B cell (primary cell): ENCODE measurements around the gene TMSB4Y. TPM values are rescaled to one million over a fixed set of nuclear protein-coding genes. Genes with fewer than 3 reads are reported as not detected.
A peak's percentile ranks its signal among the peaks of the same experiment; 100 is the strongest.

Experiments used
- ATAC-seq: fragments of 200-7000 bp; cut with Tn5 transposase; one replicate; pipeline ENCODE4 v1.10.0; 2021; ENCODE audit warnings: low read depth, mild to moderate bottlenecking, moderate number of reproducible peaks, moderate library complexity
- CTCF ChIA-PET: fragments of 350-600 bp; sonication (Branson Sonifier 250); formaldehyde crosslinking; loops from one replicate; lab custom pipeline; 2021; ENCODE audit warnings: antibody characterized with exemption, inconsistent platforms; lab: Charles Lee
- POLR2A ChIA-PET: fragments of 350-600 bp; sonication (Branson Sonifier 250); formaldehyde crosslinking; loops from one replicate; lab custom pipeline; 2021; ENCODE audit warnings: antibody characterized with exemption; lab: Charles Lee
- DNase-seq: peaks from one replicate; pipeline ENCODE4 v3.0.0; 2013
- H2AFZ ChIP-seq: 2 replicates; pipeline ENCODE4 v1.6.1; 2012; ENCODE audit warnings: mild to moderate bottlenecking, low read depth, low read length; ENCODE audit not compliant: insufficient read depth, poor library complexity, severe bottlenecking
- H3K27ac ChIP-seq, 2 donors: 1 replicate in 1 of 2; 2 replicates in 1 of 2; pipeline ENCODE4 v1.5.1; 2012 to 2013; ENCODE audit warnings: low read length in 2 of 2, mild to moderate bottlenecking in 2 of 2, moderate library complexity in 1 of 2
- H3K27me3 ChIP-seq, 4 experiments: fragments of 200-600 bp in 1 of 4; sonication (generic) in 1 of 4; replicated peaks in 1 of 4; 1 replicate in 2 of 4; 2 replicates in 2 of 4; pipeline versions ENCODE4 v1.6.1 to v1.7.0; 2013 to 2016; ENCODE audit warnings: low read length in 3 of 4, mild to moderate bottlenecking in 2 of 4, mixed read lengths in 1 of 4, moderate library complexity in 1 of 4; ENCODE audit not compliant: insufficient read depth in 4 of 4, control insufficient read depth in 3 of 4; ENCODE audit errors: control extremely low read depth in 1 of 4
- H3K36me3 ChIP-seq, 2 experiments: replicated peaks in 1 of 2; 1 replicate in 1 of 2; 2 replicates in 1 of 2; pipeline versions ENCODE4 v1.6.1 to v1.7.1; 2013; ENCODE audit warnings: low read length in 1 of 2; ENCODE audit not compliant: insufficient read depth in 2 of 2, control insufficient read depth in 1 of 2; ENCODE audit errors: control extremely low read depth in 1 of 2, extremely low read depth in 1 of 2
- H3K4me1 ChIP-seq, 2 donors: fragments of 200-600 bp in 1 of 2; sonication (generic) in 1 of 2; 1 replicate in 1 of 2; 2 replicates in 1 of 2; pipeline versions ENCODE4 v1.5.1 to v1.6.1; 2013 to 2017; ENCODE audit warnings: low read length in 2 of 2; ENCODE audit not compliant: control insufficient read depth in 2 of 2, insufficient read depth in 2 of 2
- H3K4me2 ChIP-seq: replicated peaks from 2 replicates; pipeline ENCODE3; 2012; ENCODE audit warnings: mild to moderate bottlenecking, low read depth, low read length; ENCODE audit not compliant: poor library complexity, severe bottlenecking
- H3K4me3 ChIP-seq, 5 experiments: fragments of 200-600 bp in 1 of 5; sonication (generic) in 1 of 5; 1 replicate in 3 of 5; 2 replicates in 2 of 5; pipeline versions ENCODE4 v1.5.1 to v1.7.0; 2011 to 2016; ENCODE audit warnings: low read length in 4 of 5, mild to moderate bottlenecking in 4 of 5, low read depth in 2 of 5, control low read depth in 1 of 5, moderate library complexity in 1 of 5; ENCODE audit not compliant: insufficient read depth in 1 of 5; ENCODE audit errors: control extremely low read depth in 1 of 5, extremely low read depth in 1 of 5
- H3K79me2 ChIP-seq: fragments of 200-600 bp; sonication (generic); one replicate; pipeline ENCODE4 v1.6.0; 2016; ENCODE audit warnings: low read length; ENCODE audit not compliant: control insufficient read depth, insufficient read depth
- H3K9ac ChIP-seq: fragments of 200-600 bp; sonication (generic); 2 replicates; pipeline ENCODE4 v1.6.1; 2017; ENCODE audit warnings: mild to moderate bottlenecking, low read length, moderate library complexity
- H3K9me3 ChIP-seq, 3 donors: one replicate each; pipeline versions ENCODE4 v1.6.1 to v1.7.1; 2013; ENCODE audit warnings: low read length in 2 of 3; ENCODE audit not compliant: control insufficient read depth in 2 of 3, insufficient read depth in 1 of 3; ENCODE audit errors: control extremely low read depth in 1 of 3
- H4K20me1 ChIP-seq: 2 replicates; pipeline ENCODE4 v1.6.0; 2012; ENCODE audit warnings: mild to moderate bottlenecking, low read length; ENCODE audit not compliant: insufficient read depth, control insufficient read depth, poor library complexity, severe bottlenecking
- H3K27ac Mint-ChIP-seq: one replicate; pipeline ENCODE4 v1.8.0; 2021; ENCODE audit warnings: mixed read lengths
- H3K27me3 Mint-ChIP-seq: one replicate; pipeline ENCODE4 v1.8.0; 2021; ENCODE audit warnings: mixed read lengths
- H3K4me1 Mint-ChIP-seq: one replicate; pipeline ENCODE4 v1.8.0; 2021; ENCODE audit warnings: mixed read lengths
- H3K4me3 Mint-ChIP-seq: one replicate; pipeline ENCODE4 v1.8.0; 2021; ENCODE audit warnings: mixed read lengths
- H3K9me3 Mint-ChIP-seq: one replicate; pipeline ENCODE4 v1.8.0; 2022; ENCODE audit warnings: mixed read lengths; ENCODE audit not compliant: insufficient read depth
- EZH2 ChIP-seq: IDR thresholded peaks from 2 replicates; pipeline ENCODE4 v1.6.1; 2012; ENCODE audit warnings: borderline replicate concordance, low read depth, mild to moderate bottlenecking, moderate library complexity, low read length; ENCODE audit not compliant: insufficient read depth, poor library complexity, severe bottlenecking
- WGBS: methylation state at CpG from one replicate; pipeline ENCODE4 v1.1.5; 2013; ENCODE audit warnings: missing lambda C conversion rate; ENCODE audit not compliant: insufficient coverage; 5-methylcytosine and 5-hydroxymethylcytosine counted together
- intact Hi-C: fragments of 100-400 bp; cut with micrococcal nuclease; formaldehyde crosslinking; loops from one replicate; pipeline ENCODE4 v1.10.0; 2022
- polyA minus RNA-seq: library from RNA; depleted of rRNA, polyadenylated mRNA; stranded (reverse); fragments of >200 nt; gene quantifications from 2 replicates; pipeline ENCODE4 v1.2.3, GENCODE V29; 2012
- polyA plus RNA-seq: library from polyadenylated mRNA; depleted of rRNA; stranded (reverse); fragments of >200 nt; gene quantifications from 2 replicates; pipeline ENCODE4 v1.2.3, GENCODE V29; 2012
- total RNA-seq, 2 donors: library from RNA; stranded (reverse); fragments of 120-200 nt in 1 of 2; gene quantifications; 1 replicate in 1 of 2; 2 replicates in 1 of 2; pipeline versions ENCODE4 v1.2.3 to v1.2.4, GENCODE V29; 2013 to 2022
- TF ChIP-seq, protein P1 (sequence below): fragments of 200-600 bp; IDR thresholded peaks from one replicate; pipeline ENCODE4 v1.8.0; 2022; ENCODE audit warnings: antibody characterized with exemption, mild to moderate bottlenecking

The TMSB4Y gene
- total RNA-seq, result 6.5 and 6.6 TPM in 2 replicates
- 2.7 TPM for total RNA-seq (2013)
- not detected in 2 replicates for polyA plus RNA-seq
- not detected in 2 replicates for polyA minus RNA-seq

DNA sequence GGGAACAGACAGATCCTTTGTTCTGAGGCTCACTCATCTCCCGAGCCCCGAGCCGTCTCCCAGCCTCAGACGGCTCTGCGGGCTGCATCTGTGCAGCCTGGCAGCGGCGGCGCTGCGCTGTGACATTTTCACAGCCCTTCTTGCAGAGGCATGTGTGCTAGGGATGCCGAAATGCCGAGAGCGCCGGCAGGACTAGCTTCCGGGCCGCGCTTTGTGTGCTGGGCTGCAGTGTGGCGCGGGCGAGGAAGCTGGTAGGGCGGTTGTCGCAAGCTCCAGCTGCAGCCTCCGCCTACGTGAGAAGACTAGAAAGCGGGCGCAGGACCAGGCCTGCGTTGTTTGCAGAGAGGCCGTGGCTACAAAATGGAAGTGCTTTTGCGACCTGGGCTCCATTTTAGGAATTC is at the start of gene TMSB4Y:
TSS of gene TMSB4Y (plus strand) at position 332 of the 401 bp plus-strand sequence.
- H3K79me2 ChIP-seq, result no peaks in the 10 kb centered on the region
- H3K36me3 ChIP-seq, result no peaks in the 10 kb centered on the region
- Mint-ChIP-seq H3K4me3 (peak within 1 kb of the TSS; percentile 93), H3K27ac (peak within 1 kb of the TSS; percentile 98), H3K9me3 (no peaks in the 10 kb centered on the region), H3K4me1 (peaks cover 27% of the 10 kb centered on the region), H3K27me3 (no peaks in the 10 kb centered on the region)
- WGBS, result 0% methylated on average over 21 of the region's 28 CpGs
- no peaks in the 10 kb centered on the region for H3K27me3 ChIP-seq
- H3K9me3 ChIP-seq, result peaks cover 0 to 4% (median 0%) of the 10 kb centered on the region in 3 donors
- no peak within 1 kb of the TSS for H3K4me2 ChIP-seq
- no peak for TF ChIP-seq EZH2
- TF ChIP-seq, protein P1, sequence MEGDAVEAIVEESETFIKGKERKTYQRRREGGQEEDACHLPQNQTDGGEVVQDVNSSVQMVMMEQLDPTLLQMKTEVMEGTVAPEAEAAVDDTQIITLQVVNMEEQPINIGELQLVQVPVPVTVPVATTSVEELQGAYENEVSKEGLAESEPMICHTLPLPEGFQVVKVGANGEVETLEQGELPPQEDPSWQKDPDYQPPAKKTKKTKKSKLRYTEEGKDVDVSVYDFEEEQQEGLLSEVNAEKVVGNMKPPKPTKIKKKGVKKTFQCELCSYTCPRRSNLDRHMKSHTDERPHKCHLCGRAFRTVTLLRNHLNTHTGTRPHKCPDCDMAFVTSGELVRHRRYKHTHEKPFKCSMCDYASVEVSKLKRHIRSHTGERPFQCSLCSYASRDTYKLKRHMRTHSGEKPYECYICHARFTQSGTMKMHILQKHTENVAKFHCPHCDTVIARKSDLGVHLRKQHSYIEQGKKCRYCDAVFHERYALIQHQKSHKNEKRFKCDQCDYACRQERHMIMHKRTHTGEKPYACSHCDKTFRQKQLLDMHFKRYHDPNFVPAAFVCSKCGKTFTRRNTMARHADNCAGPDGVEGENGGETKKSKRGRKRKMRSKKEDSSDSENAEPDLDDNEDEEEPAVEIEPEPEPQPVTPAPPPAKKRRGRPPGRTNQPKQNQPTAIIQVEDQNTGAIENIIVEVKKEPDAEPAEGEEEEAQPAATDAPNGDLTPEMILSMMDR, result no peak
- ChIA-PET POLR2A (interaction anchor here (0.6 to 1.7 kb wide), 6 partner anchors 45 to 1041 kb away, joined by 3 to 8 read pairs (median 4); partner anchors contain the start of gene UTY), CTCF (interaction anchor here (0.5 to 3.0 kb wide), 7 partner anchors 34 to 267 kb away, joined by 3 to 24 read pairs (median 4); no protein-coding TSS in a partner anchor)
- DNase-seq (peak; percentile 86), ATAC-seq (peak; percentile 95)
- no peaks in the 10 kb centered on the region for H4K20me1 ChIP-seq
- H3K4me1 ChIP-seq, result peaks cover 0 to 9% of the 10 kb centered on the region in 2 donors
- no peak within 1 kb of the TSS for H3K9ac ChIP-seq
- intact Hi-C loops, result loop anchor here (2.0 to 10.0 kb wide), 3 partner anchors 339 to 799 kb away; partner anchors contain the start of gene DDX3Y
- H2AFZ ChIP-seq, result no peak within 1 kb of the TSS
- H3K4me3 ChIP-seq, result peak within 1 kb of the TSS in 2 of 5 experiments; percentile 68 to 70
- peak within 1 kb of the TSS in 1 of 2 donors; percentile 84 for H3K27ac ChIP-seq

DNA sequence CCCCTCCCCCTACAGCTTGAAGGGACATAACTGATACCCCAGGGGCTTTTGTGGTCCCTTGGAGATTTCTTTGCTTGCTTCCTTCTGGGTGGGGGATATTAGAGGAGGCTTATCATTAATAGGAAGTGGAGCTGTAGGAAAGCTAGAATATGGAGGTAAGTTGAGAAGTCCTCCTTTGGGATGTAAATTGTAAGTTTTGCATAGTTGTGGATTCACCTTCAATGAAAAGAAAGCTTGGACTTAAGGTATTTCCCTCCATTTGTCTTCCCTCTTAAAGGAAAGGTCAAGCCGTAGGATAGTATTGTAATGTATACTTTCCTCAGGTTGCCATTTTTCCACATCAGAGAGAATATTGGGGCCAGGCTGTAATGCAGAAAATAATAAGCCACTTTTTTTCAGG is 39.5 kb upstream of the TMSB4Y start:
- no peak overlapping the region for H2AFZ ChIP-seq

More for the DNA sequence above, 39.5 kb upstream of the TMSB4Y start:
- DNase-seq (no peak), ATAC-seq (no peak)
- H3K9me3 ChIP-seq, result no peaks in the 10 kb centered on the region
- WGBS, result no CpG with 5 or more reads among the region's 1 CpG
- ChIA-PET POLR2A (no interaction called here), CTCF (no interaction called here)
- H3K4me3 ChIP-seq, result no peak overlapping the region
- H4K20me1 ChIP-seq, result no peaks in the 10 kb centered on the region
- no peaks in the 10 kb centered on the region for H3K27me3 ChIP-seq
- H3K4me2 ChIP-seq, result no peak overlapping the region
- TF ChIP-seq, protein P1, result no peak
- TF ChIP-seq EZH2, result no peak
- intact Hi-C loops, result no loop called here
- H3K27ac ChIP-seq, result no peak overlapping the region
- Mint-ChIP-seq H3K9me3 (no peaks in the 10 kb centered on the region), H3K27ac (no peak overlapping the region), H3K4me3 (no peak overlapping the region), H3K4me1 (no peaks in the 10 kb centered on the region), H3K27me3 (peaks cover 3% of the 10 kb centered on the region)
- H3K36me3 ChIP-seq, result no peaks in the 10 kb centered on the region
- no peak overlapping the region for H3K9ac ChIP-seq
- no peaks in the 10 kb centered on the region for H3K4me1 ChIP-seq
- no peaks in the 10 kb centered on the region for H3K79me2 ChIP-seq
